ENCODE measurements around the gene PON2.

Gene PON2

GRCh38 chr7:95368235-95368634, 66.6 kb downstream of the PON2 start:
- H4K8ac ChIP-seq (ENCODE audit: low read depth, low read length): no peak overlapping the region
- no CpG with 5 or more reads among the region's 3 CpGs for WGBS (ENCODE audit: extremely low coverage, insufficient coverage, insufficient read length)
- H3K18ac ChIP-seq (ENCODE audit: low read length): no peak overlapping the region
- H2BK5ac ChIP-seq (ENCODE audit: low read depth, low read length, poor library complexity): no peak overlapping the region
- no peak for DNase-seq
- H3K27ac ChIP-seq (ENCODE audit: low read depth, low read length): no peak overlapping the region
- no peaks in the 10 kb centered on the region for H3K79me2 ChIP-seq (ENCODE audit: control insufficient read depth, insufficient read depth, low read length, poor library complexity)
- no peak overlapping the region for H4K91ac ChIP-seq (ENCODE audit: low read depth, low read length)
- H2BK120ac ChIP-seq (ENCODE audit: insufficient read depth, low read length, poor library complexity): no peak overlapping the region
- no peak overlapping the region for H3K9ac ChIP-seq (ENCODE audit: low read length)
- H4K12ac ChIP-seq (ENCODE audit: low read depth, low read length): no peak overlapping the region
- no peak overlapping the region for H3K14ac ChIP-seq (ENCODE audit: low read length)
- H3K36me3 ChIP-seq (ENCODE audit: control insufficient read depth in 1 of 2, insufficient read depth in 2 of 2, low read length in 2 of 2): no peaks in the 10 kb centered on the region
- no peak overlapping the region for H3K4me3 ChIP-seq (ENCODE audit: low read depth, low read length)
- H3K4me1 ChIP-seq (ENCODE audit: control insufficient read depth in 1 of 2, insufficient read depth in 2 of 2, low read length in 2 of 2): no peaks in the 10 kb centered on the region
- H2AK5ac ChIP-seq (ENCODE audit: low read length): no peak overlapping the region
- no peak overlapping the region for H3K4ac ChIP-seq (ENCODE audit: low read depth, low read length)
- no peaks in the 10 kb centered on the region for H3K27me3 ChIP-seq (ENCODE audit: insufficient read depth, low read length)
- H3K9me3 ChIP-seq (ENCODE audit: insufficient read depth, low read depth, low read length): no peaks in the 10 kb centered on the region
- H2AFZ ChIP-seq (ENCODE audit: insufficient read depth, low read length, poor library complexity): no peak overlapping the region
- no peak overlapping the region for H2BK12ac ChIP-seq (ENCODE audit: low read length)
- H3K79me1 ChIP-seq (ENCODE audit: low read length): no peaks in the 10 kb centered on the region
- no peak overlapping the region for H3K4me2 ChIP-seq (ENCODE audit: low read length)
- no peak overlapping the region for H3K23ac ChIP-seq (ENCODE audit: low read length)

- H3K79me1 ChIP-seq (ENCODE audit: low read length): no peaks in the 10 kb centered on the region
- no peak overlapping the region for H3K4me2 ChIP-seq (ENCODE audit: low read length)
- H2BK5ac ChIP-seq (ENCODE audit: low read depth, low read length, poor library complexity): no peak overlapping the region
- no peak overlapping the region for H2BK120ac ChIP-seq (ENCODE audit: insufficient read depth, low read length, poor library complexity)
- H3K4me3 ChIP-seq (ENCODE audit: low read depth, low read length): no peak overlapping the region
- no peak overlapping the region for H3K4ac ChIP-seq (ENCODE audit: low read depth, low read length)
- WGBS (ENCODE audit: extremely low coverage, insufficient coverage, insufficient read length): no CpG with 5 or more reads among the region's 1 CpG
- no peak overlapping the region for H2AFZ ChIP-seq (ENCODE audit: insufficient read depth, low read length, poor library complexity)
- no peak overlapping the region for H2BK12ac ChIP-seq (ENCODE audit: low read length)
- no peak overlapping the region for H4K8ac ChIP-seq (ENCODE audit: low read depth, low read length)
- no peak overlapping the region for H4K12ac ChIP-seq (ENCODE audit: low read depth, low read length)
- no peak overlapping the region for H3K27ac ChIP-seq (ENCODE audit: low read depth, low read length)
- H4K91ac ChIP-seq (ENCODE audit: low read depth, low read length): no peak overlapping the region
- H3K79me2 ChIP-seq (ENCODE audit: control insufficient read depth, insufficient read depth, low read length, poor library complexity): no peaks in the 10 kb centered on the region
- DNase-seq: no peak
- H3K9ac ChIP-seq (ENCODE audit: low read length): no peak overlapping the region
- no peaks in the 10 kb centered on the region for H3K9me3 ChIP-seq (ENCODE audit: insufficient read depth, low read depth, low read length)
- H3K36me3 ChIP-seq (ENCODE audit: control insufficient read depth in 1 of 2, insufficient read depth in 2 of 2, low read length in 2 of 2): no peaks in the 10 kb centered on the region
- no peaks in the 10 kb centered on the region for H3K27me3 ChIP-seq (ENCODE audit: insufficient read depth, low read length)
- H3K23ac ChIP-seq (ENCODE audit: low read length): no peak overlapping the region
- no peaks in the 10 kb centered on the region for H3K4me1 ChIP-seq (ENCODE audit: control insufficient read depth in 1 of 2, insufficient read depth in 2 of 2, low read length in 2 of 2)
- H3K14ac ChIP-seq (ENCODE audit: low read length): no peak overlapping the region
- no peak overlapping the region for H2AK5ac ChIP-seq (ENCODE audit: low read length)
- H3K18ac ChIP-seq (ENCODE audit: low read length): no peak overlapping the region
These were observed 67.2 kb downstream of the PON2 start for GRCh38 chr7:95367606-95368005.

- Histone ChIP-seq H2BK12ac (ENCODE audit: low read length) (no peak overlapping the region), H2AK5ac (ENCODE audit: low read length) (no peak overlapping the region)
These were observed 69.7 kb downstream of the PON2 start for GRCh38 chr7:95365151-95365550.

GRCh38 chr7:95357623-95358022, 77.2 kb downstream of the PON2 start:
- no peaks in the 10 kb centered on the region for H3K27me3 ChIP-seq (ENCODE audit: insufficient read depth, low read length)
- no peak overlapping the region for H4K91ac ChIP-seq (ENCODE audit: low read depth, low read length)
- no peak overlapping the region for H3K14ac ChIP-seq (ENCODE audit: low read length)
- H3K9ac ChIP-seq (ENCODE audit: low read length): no peak overlapping the region
- H3K36me3 ChIP-seq (ENCODE audit: control insufficient read depth in 1 of 2, insufficient read depth in 2 of 2, low read length in 2 of 2): no peaks in the 10 kb centered on the region
- no peak overlapping the region for H3K4me2 ChIP-seq (ENCODE audit: low read length)
- H2BK120ac ChIP-seq (ENCODE audit: insufficient read depth, low read length, poor library complexity): no peak overlapping the region
- H3K18ac ChIP-seq (ENCODE audit: low read length): no peak overlapping the region
- H4K8ac ChIP-seq (ENCODE audit: low read depth, low read length): no peak overlapping the region
- no peak overlapping the region for H3K23ac ChIP-seq (ENCODE audit: low read length)
- DNase-seq: no peak
- no peaks in the 10 kb centered on the region for H3K9me3 ChIP-seq (ENCODE audit: insufficient read depth, low read depth, low read length)
- no peaks in the 10 kb centered on the region for H3K79me2 ChIP-seq (ENCODE audit: control insufficient read depth, insufficient read depth, low read length, poor library complexity)
- no peaks in the 10 kb centered on the region for H3K79me1 ChIP-seq (ENCODE audit: low read length)
- H3K4me1 ChIP-seq (ENCODE audit: control insufficient read depth in 1 of 2, insufficient read depth in 2 of 2, low read length in 2 of 2): no peaks in the 10 kb centered on the region
- no peak overlapping the region for H3K4me3 ChIP-seq (ENCODE audit: low read depth, low read length)
- no peak overlapping the region for H3K4ac ChIP-seq (ENCODE audit: low read depth, low read length)
- H2AK5ac ChIP-seq (ENCODE audit: low read length): no peak overlapping the region
- whole genome bisulfite sequencing (ENCODE audit: extremely low coverage, insufficient coverage, insufficient read length): no CpG with 5 or more reads among the region's 3 CpGs
- no peak overlapping the region for H2AFZ ChIP-seq (ENCODE audit: insufficient read depth, low read length, poor library complexity)
- no peak overlapping the region for H4K12ac ChIP-seq (ENCODE audit: low read depth, low read length)
- H2BK12ac ChIP-seq (ENCODE audit: low read length): no peak overlapping the region
- H3K27ac ChIP-seq (ENCODE audit: low read depth, low read length): no peak overlapping the region
- no peak overlapping the region for H2BK5ac ChIP-seq (ENCODE audit: low read depth, low read length, poor library complexity)

More at GRCh38 chr7:95365151-95365550, 69.7 kb downstream of the PON2 start:
- Histone ChIP-seq H3K27me3 (ENCODE audit: insufficient read depth, low read length) (no peaks in the 10 kb centered on the region), H3K14ac (ENCODE audit: low read length) (no peak overlapping the region), H3K4me2 (ENCODE audit: low read length) (no peak overlapping the region), H3K9ac (ENCODE audit: low read length) (no peak overlapping the region), H4K91ac (ENCODE audit: low read depth, low read length) (no peak overlapping the region), H2BK120ac (ENCODE audit: insufficient read depth, low read length, poor library complexity) (no peak overlapping the region), H2AFZ (ENCODE audit: insufficient read depth, low read length, poor library complexity) (no peak overlapping the region), H3K27ac (ENCODE audit: low read depth, low read length) (no peak overlapping the region), H4K8ac (ENCODE audit: low read depth, low read length) (no peak overlapping the region), H3K4me1 (ENCODE audit: control insufficient read depth in 1 of 2, insufficient read depth in 2 of 2, low read length in 2 of 2) (no peaks in the 10 kb centered on the region), H3K79me1 (ENCODE audit: low read length) (no peaks in the 10 kb centered on the region), H3K9me3 (ENCODE audit: insufficient read depth, low read depth, low read length) (no peaks in the 10 kb centered on the region), H3K79me2 (ENCODE audit: control insufficient read depth, insufficient read depth, low read length, poor library complexity) (no peaks in the 10 kb centered on the region), H4K12ac (ENCODE audit: low read depth, low read length) (no peak overlapping the region), H3K23ac (ENCODE audit: low read length) (no peak overlapping the region), H3K18ac (ENCODE audit: low read length) (no peak overlapping the region), H2BK5ac (ENCODE audit: low read depth, low read length, poor library complexity) (no peak overlapping the region), H3K4ac (ENCODE audit: low read depth, low read length) (no peak overlapping the region), H3K36me3 (ENCODE audit: control insufficient read depth in 1 of 2, insufficient read depth in 2 of 2, low read length in 2 of 2) (no peaks in the 10 kb centered on the region), H3K4me3 (ENCODE audit: low read depth, low read length) (no peak overlapping the region)
- WGBS (ENCODE audit: extremely low coverage, insufficient coverage, insufficient read length): no CpG with 5 or more reads among the region's 1 CpG
- DNase-seq: no peak

All from trophoblast cell (in vitro differentiated cells and primary cell).